ENCODE measurements around the gene TRIP10. TPM values are rescaled to one million over a fixed set of nuclear protein-coding genes. Genes with fewer than 3 reads are reported as not detected.
A peak's percentile ranks its signal among the peaks of the same experiment; 100 is the strongest.

TRIP10 gene
- total and polyA plus RNA-seq, 10 of the 15 experiments (the other 5 are each of a cell fraction or from before 2014, with no cell fraction given) = 0.79 to 54.5 (median 32.5) TPM

DNA sequence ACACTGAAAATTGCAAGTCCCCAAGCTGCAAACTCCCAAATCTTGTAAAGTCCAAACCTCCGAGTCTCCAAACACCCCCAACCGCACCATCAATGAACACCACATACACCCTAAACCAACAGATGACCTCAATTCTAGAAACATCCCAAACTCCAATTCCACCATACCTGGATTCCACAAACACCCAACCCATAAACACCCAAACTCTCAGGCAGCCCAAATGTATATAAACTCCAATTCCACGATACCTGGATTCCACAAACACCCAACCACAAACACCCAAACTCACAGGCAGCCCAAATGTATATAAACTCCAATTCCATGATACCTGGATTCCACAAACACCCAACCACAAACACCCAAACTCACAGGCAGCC is 19.5 kb upstream of the TRIP10 start (continued):
- TF ChIP-seq, protein P1, sequence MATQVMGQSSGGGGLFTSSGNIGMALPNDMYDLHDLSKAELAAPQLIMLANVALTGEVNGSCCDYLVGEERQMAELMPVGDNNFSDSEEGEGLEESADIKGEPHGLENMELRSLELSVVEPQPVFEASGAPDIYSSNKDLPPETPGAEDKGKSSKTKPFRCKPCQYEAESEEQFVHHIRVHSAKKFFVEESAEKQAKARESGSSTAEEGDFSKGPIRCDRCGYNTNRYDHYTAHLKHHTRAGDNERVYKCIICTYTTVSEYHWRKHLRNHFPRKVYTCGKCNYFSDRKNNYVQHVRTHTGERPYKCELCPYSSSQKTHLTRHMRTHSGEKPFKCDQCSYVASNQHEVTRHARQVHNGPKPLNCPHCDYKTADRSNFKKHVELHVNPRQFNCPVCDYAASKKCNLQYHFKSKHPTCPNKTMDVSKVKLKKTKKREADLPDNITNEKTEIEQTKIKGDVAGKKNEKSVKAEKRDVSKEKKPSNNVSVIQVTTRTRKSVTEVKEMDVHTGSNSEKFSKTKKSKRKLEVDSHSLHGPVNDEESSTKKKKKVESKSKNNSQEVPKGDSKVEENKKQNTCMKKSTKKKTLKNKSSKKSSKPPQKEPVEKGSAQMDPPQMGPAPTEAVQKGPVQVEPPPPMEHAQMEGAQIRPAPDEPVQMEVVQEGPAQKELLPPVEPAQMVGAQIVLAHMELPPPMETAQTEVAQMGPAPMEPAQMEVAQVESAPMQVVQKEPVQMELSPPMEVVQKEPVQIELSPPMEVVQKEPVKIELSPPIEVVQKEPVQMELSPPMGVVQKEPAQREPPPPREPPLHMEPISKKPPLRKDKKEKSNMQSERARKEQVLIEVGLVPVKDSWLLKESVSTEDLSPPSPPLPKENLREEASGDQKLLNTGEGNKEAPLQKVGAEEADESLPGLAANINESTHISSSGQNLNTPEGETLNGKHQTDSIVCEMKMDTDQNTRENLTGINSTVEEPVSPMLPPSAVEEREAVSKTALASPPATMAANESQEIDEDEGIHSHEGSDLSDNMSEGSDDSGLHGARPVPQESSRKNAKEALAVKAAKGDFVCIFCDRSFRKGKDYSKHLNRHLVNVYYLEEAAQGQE (IDR thresholded peaks at IDR 0.05; ENCODE audit: low read depth, low read length) = no peak
- no peak for TF ChIP-seq NFYB (IDR thresholded peaks at IDR 0.05; ENCODE audit: insufficient read depth, low read depth, low read length)

DNA sequence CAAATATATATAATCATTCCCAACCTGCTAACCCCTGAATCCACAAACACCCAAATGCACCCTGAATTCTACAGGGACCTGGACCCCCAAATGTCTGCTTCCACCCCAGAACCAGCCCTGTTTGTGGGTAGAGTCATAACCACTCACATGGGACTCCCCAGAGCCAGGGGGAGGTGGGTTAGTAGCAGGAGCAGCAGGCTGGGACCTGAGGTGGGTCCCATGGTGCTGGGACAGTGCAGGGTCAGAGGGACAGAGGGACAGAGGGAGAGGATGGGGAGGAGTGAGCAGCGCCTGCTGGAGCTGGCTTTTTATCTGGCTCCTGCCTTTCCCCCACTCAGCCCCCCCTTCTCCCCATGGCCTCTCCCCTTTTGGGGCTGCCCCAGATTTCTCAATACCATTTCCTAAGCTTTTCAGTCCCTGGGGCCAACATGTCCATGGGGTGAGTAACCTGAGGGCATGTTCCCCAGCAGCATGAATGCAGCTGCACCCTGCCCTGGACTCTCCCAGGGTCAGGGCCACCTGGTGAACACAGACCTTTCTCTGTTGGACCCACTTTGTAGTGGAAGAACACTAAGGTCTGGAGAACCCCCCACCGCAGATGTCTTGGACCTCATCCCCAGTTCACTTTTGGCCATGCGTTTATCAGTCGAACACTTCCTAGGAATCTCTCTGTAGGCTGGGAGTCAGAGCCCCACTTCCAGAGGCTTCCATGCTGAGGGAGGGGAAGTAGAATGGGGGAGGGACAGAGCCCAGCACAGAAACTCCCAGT is 18.9 kb upstream of the TRIP10 start, which contains the start of gene C3:
C3 (minus strand) TSS at position 282 of the 769 bp plus-strand sequence; CDS start at position 221, 61 bp downstream.
- Histone ChIP-seq H2AFZ (ENCODE audit: control insufficient read depth, low read depth, low read length) (no peak within 1 kb of the TSS), H3K36me3 (ENCODE audit: control insufficient read depth in 2 of 2, insufficient read depth in 2 of 2, low read length in 1 of 2) (no peaks in the 10 kb centered on the region), H3K27ac (ENCODE audit: control insufficient read depth, insufficient read depth) (peak within 1 kb of the TSS; percentile 60), H4K20me1 (ENCODE audit: control insufficient read depth, insufficient read depth) (no peaks in the 10 kb centered on the region), H3K9ac (ENCODE audit: control insufficient read depth, insufficient read depth, low read length) (no peak within 1 kb of the TSS), H3K4me1 (ENCODE audit: control insufficient read depth, insufficient read depth, low read length) (peaks cover 32% of the 10 kb centered on the region), H3K4me2 (ENCODE audit: control insufficient read depth, insufficient read depth) (peak within 1 kb of the TSS; percentile 52), H3K79me2 (ENCODE audit: control insufficient read depth, insufficient read depth, low read length) (no peaks in the 10 kb centered on the region), H3K4me3 (0 out of 2 replicates have a peak within 1 kb of the TSS, but pooled peaks have one; percentile 4), H3K9me3 (replicated peaks; ENCODE audit: control insufficient read depth, insufficient read depth, low read length) (no peaks in the 10 kb centered on the region), H3K27me3 (replicated peaks in 1 of 2; ENCODE audit: control insufficient read depth in 2 of 2, insufficient read depth in 2 of 2, low read length in 1 of 2) (no peaks in the 10 kb centered on the region)
- CTCF ChIA-PET = interaction anchor here (0.6 to 2.3 kb wide), 3 partner anchors 12 to 695 kb away, joined by 3 to 18 read pairs (median 3); partner anchors contain the start of gene GPR108
- in situ Hi-C loops (cut with MboI) (no loop called here), intact Hi-C loops (cut with micrococcal nuclease; ENCODE audit: unreplicated experiment) (no loop called here)
- POLR2A ChIA-PET = interaction anchor here (0.5 to 1.3 kb wide), 7 partner anchors 9 to 689 kb away, joined by 3 to 4 read pairs (median 3); partner anchors contain the start of gene GPR108
- FAIRE-seq = no peak
- TF ChIP-seq MYB (IDR thresholded peaks at IDR 0.05; ENCODE audit: borderline replicate concordance, low read depth, low read length) (no peak), FOXK2 (IDR thresholded peaks at IDR 0.05) (peak; percentile 25; the same call in 1 of the 2 replicates)
- TF ChIP-seq, protein P2, sequence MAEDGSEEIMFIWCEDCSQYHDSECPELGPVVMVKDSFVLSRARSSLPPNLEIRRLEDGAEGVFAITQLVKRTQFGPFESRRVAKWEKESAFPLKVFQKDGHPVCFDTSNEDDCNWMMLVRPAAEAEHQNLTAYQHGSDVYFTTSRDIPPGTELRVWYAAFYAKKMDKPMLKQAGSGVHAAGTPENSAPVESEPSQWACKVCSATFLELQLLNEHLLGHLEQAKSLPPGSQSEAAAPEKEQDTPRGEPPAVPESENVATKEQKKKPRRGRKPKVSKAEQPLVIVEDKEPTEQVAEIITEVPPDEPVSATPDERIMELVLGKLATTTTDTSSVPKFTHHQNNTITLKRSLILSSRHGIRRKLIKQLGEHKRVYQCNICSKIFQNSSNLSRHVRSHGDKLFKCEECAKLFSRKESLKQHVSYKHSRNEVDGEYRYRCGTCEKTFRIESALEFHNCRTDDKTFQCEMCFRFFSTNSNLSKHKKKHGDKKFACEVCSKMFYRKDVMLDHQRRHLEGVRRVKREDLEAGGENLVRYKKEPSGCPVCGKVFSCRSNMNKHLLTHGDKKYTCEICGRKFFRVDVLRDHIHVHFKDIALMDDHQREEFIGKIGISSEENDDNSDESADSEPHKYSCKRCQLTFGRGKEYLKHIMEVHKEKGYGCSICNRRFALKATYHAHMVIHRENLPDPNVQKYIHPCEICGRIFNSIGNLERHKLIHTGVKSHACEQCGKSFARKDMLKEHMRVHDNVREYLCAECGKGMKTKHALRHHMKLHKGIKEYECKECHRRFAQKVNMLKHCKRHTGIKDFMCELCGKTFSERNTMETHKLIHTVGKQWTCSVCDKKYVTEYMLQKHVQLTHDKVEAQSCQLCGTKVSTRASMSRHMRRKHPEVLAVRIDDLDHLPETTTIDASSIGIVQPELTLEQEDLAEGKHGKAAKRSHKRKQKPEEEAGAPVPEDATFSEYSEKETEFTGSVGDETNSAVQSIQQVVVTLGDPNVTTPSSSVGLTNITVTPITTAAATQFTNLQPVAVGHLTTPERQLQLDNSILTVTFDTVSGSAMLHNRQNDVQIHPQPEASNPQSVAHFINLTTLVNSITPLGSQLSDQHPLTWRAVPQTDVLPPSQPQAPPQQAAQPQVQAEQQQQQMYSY (CRISPR knock-in tag; IDR thresholded peaks at IDR 0.05) = no peak
- TF ChIP-seq, protein P3, sequence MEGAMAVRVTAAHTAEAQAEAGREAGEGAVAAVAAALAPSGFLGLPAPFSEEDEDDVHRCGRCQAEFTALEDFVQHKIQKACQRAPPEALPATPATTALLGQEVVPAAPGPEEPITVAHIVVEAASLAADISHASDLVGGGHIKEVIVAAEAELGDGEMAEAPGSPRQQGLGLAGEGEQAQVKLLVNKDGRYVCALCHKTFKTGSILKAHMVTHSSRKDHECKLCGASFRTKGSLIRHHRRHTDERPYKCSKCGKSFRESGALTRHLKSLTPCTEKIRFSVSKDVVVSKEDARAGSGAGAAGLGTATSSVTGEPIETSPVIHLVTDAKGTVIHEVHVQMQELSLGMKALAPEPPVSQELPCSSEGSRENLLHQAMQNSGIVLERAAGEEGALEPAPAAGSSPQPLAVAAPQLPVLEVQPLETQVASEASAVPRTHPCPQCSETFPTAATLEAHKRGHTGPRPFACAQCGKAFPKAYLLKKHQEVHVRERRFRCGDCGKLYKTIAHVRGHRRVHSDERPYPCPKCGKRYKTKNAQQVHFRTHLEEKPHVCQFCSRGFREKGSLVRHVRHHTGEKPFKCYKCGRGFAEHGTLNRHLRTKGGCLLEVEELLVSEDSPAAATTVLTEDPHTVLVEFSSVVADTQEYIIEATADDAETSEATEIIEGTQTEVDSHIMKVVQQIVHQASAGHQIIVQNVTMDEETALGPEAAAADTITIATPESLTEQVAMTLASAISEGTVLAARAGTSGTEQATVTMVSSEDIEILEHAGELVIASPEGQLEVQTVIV (IDR thresholded peaks at IDR 0.05; ENCODE audit: borderline replicate concordance, partially characterized antibody) = no peak
- BruUV-seq (replicated peaks) = no TSS peak
- SMC1A ChIA-PET (ENCODE audit: uncharacterized antibody, unreplicated experiment) = interaction anchor here (1.0 to 2.3 kb wide), 4 partner anchors 15 to 45 kb away, joined by 3 to 7 read pairs (median 6); no protein-coding TSS in a partner anchor
- no peak for ATAC-seq
- WGBS (ENCODE audit: insufficient coverage, insufficient replicate concordance, low lambda C conversion rate, missing lambda C conversion rate) = 75% methylated on average over 4 of the region's 4 CpGs
- RAD21 ChIA-PET (ENCODE audit: unreplicated experiment) = interaction anchor here (2.3 kb wide), 1 partner anchor 17 kb away, joined by 11 read pairs; the partner anchor contains the start of gene GPR108
- DNase-seq (ENCODE audit: low read depth, low spot score) = no peak

Data from GM12878 (cell line).